Stimulated activated CD8-positive, alpha-beta memory T cell treated with anti-CD3 and anti-CD28 coated beads, Interleukin-15, amount 100 ng/mL, for 4 hours (primary cell): ENCODE data around the gene MAP7D1.
A peak's percentile ranks its signal among the peaks of the same experiment; 100 is the strongest.

Experiments
- DNase-seq, 2 donors: peaks; one replicate each; pipeline ENCODE4 v3.0.0-alpha.2; 2020; ENCODE audit warnings: low read depth in 2 of 2

The MAP7D1 gene

DNA sequence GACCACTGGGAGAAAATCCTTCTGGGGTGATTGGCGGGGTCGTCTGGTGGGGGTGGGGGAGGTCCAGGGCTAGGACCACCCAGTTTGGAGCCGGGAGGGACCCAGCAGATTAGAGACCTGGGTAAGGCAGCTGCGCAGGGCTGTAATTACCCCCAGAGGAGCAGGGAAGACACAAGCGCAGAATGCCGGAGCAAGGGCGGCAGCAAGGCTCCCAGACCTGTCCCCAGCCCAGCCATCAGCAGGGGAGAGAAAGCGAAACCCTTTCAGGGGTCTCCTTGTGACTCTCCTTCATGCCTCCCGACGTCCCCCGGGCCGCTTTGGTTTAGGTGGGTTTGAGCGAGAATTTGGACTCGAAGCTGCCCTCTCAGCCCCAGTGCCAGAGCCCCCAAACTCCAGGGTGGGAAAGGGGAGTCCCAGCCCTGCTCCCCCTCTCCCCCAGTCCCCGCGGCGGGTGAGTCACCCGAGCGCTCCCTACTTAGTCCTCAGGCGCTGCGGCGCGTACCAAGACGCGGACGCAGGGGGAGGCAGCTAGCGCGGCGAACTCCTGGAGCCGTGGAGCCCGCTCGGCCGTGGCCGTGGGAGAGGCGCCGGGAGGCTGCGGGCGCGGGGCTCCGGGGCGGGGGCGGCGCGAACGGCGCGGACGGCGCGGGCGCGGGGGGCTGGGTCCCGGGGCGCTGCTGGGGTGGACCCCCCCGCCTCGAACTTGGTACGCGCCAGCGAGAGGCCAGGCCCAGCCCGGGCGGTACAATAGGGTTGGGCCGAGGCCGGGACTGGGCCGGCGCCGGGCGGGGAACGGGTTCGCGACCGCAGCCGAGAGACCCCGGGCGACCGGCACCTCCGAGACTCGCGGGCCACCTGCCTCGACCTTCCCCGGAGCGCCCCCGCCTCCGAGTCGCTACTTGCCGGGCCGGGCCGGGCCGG, at the start of gene MAP7D1:
Gene MAP7D1 (plus strand): TSS at position 753 of the 921 bp plus-strand sequence. CDS start 258 bp downstream, outside the sequence.
- DNase-seq = peak; percentile 69 to 74

DNA sequence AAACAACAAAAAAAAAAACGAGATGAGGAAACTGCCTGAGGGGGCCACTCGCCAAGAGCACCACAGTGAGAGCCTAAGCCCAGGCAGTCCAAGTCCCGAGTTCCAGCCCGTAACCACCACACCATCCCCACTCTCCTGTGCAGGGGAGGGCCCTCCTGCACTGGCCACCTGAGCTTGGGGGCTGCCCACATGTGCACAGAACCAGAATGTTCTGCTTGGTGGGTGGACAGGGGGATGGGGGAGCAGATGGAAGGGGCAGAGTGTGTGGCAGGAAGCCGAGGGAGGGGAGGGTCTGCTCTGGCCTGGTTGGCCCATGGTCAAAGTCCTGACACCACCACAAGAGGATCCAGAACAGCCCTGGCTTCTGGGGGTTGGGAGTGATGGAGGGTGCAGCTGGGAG, 49.7 kb upstream of the MAP7D1 start:
- no peak for DNase-seq

DNA sequence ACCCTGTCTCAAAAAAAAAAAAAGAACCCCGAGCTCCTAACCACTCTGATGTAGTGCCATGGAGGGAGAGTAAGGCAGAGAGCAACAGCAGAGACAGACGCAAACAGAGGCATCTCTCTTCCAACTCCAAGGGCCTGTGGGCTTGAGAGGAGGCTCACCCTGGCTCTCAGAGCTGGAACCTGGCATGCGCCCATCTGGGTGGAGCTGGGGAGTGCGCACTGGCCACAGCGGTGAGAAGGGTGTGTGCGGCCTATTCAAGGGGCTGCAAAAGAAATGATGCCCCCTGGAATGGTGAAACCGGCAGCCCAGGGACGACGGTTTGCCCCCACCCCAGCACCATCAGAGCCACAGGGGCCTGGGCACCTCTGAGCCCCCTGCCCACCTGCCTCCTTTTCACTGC, 48.6 kb upstream of the MAP7D1 start:
- no peak for DNase-seq

DNA sequence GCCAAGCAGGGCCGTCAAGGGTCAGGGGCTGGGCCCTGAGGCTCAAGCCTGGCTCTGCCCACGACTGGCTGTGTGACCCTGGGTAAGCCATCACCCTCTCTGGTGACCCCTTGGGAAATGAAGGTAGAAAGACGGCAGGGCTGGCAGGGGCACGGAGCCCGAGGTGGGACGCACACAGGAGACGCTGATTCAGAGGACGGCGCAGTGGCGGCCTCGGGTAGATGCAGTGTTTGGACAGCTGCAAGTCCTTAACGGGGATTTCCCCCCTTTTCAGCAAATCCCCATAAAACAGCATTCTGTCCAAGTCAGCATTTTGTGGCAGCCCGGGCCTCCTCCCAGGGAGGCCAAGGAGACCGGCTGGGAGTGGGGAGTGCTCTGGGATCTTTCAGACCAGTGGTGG, 47.6 kb upstream of the MAP7D1 start:
- DNase-seq = no peak

DNA sequence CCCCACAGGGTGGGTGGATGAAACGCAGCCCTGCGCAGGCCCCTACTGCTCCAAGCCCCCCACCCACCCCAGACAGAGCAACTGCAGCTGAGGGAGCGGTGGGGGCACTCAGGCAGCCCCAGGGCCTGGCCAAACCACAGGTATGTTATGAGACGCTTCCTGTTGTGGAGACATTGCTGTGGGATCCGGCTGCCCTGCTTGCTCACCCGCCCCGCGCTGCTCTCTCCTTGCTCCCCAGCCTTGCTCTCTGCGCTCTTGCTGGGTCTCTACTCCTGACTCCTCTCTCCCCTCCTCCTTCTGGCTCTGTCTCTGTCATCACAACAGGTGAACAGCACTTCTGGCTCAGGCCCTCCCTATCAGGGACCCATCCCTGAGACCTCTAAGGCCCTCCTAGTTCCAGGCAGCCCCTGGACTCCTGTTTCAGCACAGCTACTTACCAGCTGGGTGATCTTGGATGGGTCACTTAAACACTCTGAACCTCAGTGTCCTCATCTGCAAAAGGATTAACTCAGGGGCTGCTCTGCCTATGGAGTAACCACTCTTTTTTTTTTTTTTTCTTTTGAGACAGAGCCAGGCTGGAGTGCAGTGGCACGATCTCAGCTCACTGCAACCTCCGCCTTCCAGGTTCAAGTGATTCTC, 46.8 kb upstream of the MAP7D1 start:
- DNase-seq = no peak

DNA sequence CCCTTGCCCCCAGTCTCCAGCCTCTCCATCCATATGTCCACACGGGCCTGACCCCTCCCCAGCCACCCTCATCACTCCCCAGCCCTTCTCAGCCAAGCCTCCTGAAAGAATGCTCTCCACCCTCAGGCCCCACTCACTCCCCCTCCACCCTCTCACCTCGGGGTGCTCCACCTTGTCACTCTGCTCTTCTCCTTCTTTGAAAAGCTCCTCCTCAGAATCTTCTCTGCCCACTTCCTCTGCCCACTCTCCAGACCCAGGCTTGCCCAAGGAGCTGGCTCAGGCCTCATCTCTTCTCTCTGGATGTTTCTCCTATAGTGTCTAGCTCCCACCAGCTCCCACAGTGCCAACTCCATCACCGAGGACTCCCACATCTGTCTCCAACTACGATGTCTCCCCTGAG, 44.8 kb upstream of the MAP7D1 start:
- DNase-seq = no peak

DNA sequence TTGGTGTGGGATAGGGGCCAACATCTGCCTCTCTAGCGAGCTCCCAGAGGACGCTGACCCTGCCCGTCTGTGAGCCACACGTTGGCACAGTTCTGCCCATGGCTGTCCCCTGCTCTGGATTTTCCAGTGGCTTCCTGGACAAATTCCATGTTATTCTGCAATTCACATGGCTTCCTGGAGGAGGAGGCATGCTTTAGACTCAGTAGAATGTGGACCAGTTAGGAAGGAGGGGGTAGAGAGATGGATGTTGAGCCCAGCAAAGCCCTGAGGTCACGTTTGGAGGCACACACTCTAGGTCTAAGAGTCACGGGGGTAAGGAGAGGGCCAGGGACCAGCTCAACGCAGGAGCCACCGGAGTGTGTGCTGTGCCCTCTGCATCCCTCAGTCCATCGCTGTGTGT, 43.1 kb upstream of the MAP7D1 start:
- no peak for DNase-seq

DNA sequence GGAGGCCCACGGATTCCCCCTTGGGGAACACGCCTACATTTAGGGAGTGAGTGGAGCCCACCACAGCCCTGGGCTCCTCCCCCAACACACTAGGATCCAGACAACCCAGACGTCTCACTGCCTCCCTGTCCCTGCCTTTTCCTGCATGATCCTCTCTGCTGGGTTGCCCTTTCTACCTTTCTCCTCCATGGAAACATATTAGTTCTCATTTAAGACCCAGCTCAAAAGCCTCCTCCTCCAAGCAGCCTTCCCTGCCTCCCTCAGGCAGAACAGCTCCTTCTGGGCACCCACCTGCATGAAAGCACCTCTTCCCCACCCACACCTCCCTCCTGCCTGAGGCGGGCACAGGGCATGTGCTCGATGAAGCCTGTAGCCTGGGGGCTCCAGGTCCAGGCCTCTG, 41.6 kb upstream of the MAP7D1 start:
- no peak for DNase-seq

DNA sequence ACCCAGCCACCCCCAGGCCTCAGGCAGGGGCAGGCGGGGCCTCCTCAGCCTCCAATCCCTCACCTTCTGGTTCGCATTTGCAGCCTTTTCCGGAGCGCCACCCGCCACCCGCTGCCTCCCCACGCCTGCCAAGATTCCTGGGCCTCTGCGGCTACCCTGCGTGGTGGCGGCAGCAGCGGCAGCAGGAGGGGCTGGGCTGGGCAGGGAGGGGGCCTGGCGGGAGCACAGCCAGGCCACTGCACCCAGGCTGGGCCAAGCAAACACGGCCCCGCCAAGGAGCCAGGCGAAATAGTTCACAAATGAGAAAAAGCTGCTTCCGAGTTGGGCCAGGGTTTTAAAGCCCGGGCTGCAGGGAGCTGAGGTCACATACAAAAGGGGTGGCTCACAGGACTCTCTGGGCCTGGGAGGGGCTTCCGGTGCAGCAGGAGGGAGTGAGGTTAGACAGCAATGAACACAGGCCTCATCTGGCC, 40.7 kb upstream of the MAP7D1 start:
- no peak for DNase-seq

DNA sequence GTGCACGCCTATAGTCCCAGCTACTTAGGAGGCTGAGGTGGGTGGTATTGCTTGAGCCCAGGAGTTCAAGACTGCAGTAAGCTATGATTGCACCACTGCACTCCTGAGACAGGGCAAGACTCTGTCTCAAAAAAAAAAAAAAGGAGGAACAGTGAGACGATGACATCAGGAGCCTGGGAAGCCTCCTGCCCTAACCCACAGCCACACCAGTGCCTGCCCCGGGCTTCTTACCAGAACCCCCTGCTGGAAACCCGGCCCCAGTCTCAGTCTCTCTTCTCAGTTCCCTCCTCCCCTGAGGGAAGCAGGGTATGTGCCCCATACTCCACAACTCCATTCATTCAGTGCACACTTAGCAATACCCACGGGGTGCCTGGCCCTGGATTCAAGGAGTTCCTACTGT, 40.0 kb upstream of the MAP7D1 start:
- no peak for DNase-seq

DNA sequence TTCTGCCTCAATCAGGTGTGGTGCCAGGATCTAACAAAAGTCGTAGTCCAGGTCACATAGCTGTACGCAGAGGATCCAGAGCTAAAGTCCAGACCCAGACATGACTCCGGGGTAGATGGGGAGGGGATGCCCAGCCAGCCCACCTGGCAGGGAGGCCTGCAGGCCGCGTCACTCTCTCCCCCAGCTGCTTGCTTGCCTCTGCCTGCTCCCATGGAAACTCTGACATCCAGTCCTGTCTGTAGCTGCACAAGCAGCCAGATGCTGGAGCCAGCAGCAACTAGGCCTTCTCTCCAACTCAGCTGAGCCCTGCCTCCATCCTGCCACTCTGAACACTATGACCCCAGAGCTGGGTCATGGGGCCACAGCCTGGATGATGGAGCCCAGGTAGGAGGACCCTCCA, 39.1 kb upstream of the MAP7D1 start:
- no peak for DNase-seq

DNA sequence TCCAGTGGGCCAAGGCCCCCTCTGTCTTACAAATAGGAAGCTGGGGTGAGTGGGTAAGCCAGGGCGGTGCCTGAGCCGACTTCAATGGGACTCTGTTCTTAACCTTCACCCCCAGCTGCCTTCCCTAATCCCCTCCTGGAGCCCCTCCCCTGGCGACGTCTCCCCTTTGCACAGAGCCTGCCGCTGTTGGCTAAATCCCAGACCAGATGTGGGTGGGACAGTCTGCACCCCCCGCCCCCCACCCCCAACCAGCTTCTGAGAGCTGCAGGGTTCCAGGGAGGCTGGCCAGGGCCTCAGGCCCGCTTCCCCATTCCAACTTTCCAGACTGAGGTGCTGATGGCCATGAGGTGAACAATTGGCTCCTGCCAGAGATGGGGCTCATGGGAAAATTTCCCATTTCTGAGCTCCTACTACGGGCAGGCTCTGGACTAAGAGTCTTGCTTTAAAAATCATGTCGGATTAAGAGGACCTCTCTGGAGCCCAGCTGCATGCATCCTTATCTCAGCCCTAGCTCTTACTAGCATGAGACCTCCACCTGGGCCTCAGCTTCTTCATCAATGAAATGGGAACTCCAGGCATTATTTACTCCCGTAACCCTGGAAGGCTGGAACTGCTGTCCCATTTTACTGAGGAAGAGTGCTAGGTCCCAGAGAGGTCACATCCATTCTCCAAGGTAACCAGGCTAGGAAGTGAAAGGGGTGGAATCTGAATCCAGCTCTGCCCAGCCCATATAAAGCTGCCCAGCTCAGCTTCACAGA, 37.3 kb upstream of the MAP7D1 start:
- DNase-seq = no peak

DNA sequence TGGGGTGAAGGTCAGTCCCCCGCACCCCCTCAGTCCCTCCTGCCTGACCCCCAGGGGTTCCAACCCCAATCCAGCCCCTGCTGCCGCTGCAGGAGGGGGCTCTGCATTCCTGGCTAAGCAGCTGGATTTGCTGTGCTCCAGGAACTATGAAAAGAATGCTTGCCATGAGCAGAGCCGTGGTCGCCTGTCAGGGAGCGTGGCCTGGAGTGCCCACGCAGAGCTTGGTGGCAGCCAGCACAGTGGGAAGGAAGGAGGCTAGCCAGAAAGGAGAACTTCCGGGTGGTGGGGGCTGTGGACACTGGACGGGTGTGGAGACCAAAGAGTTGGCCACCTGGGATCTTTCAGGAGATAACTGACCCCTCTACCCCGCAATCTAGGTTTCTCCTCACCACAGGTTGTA, 36.5 kb upstream of the MAP7D1 start:
- DNase-seq = no peak

DNA sequence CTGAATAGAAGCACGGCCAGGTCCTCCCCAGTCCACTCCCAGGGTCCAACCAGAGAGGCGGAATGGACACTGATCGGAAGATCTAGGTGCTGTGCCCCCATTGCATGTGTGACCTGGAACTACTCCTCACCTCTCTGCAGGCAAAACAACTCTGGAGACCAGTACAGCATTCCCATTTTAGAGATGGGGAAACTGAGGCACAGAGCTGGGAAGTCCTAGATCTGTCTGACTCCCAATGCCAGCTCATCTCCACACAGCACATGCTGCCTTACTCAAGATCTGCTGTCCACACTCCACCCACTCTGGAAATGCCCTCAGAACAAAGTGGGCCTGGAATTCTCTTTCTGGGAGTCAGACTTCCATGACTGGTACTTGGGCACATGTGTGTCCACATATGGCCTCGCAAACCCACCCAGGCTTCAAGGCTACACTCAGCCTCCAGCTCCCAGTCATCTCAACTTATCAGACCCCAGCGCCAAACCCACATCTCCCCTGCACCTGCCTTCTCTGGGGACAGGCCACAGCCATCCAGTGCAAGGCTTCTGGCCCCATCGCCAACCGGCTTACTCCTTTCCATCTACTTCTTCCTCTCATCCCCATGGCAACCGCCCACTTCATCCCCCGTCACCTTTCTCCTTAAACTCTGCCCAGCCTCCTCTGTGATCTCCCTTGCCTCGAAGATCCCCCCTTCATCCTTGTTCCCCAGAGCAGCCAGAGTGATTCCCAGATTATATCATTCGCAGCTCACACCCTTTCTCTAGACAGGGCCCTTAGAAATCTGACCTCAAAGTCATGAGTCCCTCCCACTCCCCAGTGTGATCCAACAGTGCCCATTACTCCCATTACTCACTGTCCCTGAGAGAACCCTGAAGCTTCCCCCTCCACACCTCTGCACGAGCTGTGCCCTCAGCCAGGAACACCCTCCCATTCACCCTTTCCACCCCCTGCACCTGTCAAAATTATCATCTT, 33.6 kb upstream of the MAP7D1 start:
- DNase-seq = no peak

DNA sequence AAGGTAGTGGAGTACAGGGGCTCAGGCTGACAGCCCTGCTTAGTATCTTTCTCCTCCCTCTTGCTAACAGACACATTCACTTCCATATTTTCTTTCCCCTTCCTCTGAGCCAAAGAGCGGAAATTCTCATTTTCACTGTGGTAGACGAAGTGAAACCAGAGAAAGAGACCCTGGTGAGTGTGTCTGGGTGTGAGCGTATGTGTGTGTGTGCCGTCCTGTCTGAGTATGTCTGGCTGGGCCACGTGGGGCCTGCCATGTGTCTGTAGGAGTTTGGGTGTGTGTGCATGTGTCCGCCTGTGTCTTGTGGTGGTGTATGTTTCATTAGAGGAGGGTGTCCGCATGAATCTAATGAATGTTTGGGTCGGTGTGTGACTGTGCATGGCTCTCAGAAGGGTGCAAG, 32.6 kb upstream of the MAP7D1 start:
- no peak for DNase-seq

DNA sequence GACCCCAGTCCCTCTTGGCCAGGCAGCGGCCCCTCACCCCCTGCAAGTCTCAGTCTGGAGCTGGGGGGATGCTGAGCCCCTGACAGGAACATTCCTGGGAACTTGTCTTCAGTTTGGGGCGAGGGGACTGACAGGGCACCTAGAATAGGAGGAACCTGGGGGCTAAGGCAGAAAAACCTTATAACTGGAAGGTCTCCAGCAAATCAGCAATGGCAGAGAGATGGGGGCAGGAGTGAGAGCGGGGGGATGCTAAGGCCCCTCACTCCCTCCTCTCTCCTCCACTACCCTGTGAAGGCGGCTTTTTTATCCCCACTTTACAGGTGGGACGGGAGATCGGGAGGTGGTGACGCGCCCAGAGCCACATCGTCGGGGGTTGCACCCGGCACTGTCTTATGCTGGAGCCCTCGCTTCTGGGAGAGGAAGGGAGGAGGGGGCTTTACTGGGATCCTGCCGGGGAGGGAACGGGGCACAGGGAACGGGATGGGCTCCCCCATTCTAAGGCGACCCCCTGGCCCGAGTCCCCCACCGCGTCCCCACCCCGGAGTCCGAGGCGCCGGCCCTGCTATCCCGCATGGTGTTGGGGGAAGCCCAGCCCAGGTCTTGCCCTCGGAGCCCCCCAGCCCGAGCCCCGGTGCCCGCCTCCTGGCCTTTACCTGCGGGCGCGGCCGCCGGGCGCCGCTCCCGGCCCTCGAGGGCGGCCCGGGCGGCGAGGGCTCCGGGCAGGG, 31.4 kb upstream of the MAP7D1 start:
- no peak for DNase-seq

DNA sequence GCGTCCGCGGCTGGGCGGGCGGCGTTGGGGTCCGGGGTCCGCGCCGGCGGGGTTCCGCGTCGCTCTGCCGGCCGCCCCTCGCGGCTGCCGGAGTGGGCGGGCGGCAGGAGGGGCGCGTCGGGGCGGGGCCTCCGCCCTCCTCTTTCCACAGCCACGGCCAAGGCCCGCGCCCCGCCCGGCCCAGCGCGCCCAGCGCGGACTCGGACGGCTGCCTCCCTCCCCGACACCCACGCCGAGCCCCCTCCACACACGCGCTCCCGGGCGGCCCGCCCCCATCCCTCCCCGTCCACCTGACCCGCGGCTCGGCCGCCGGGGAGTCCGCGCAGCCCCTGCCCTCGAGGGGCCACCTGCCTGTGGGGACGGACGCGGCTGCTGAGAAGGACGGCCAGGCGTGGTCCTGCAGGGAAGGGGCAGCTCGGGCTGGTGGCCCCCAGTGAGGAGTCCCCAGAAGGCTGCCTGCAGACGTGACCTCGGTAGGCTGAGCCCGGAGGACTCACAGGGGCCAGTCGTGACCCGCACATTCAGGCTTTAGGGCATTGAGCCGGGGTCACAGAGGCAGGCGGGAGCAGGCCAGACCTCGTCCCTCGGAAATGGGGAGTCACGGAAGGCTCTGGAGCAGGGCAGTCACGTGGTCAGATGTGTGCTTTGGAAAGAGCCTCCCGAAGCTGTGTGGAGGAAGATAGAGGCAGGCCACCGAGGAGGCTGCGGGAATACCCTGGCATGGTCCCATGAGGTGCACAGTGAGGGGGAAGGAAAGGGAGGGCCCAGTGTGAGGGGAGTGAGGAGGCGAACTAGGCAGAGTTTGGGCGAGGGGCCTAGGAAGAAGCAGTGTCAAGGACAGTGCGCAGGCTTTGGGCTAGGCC, 30.6 kb upstream of the MAP7D1 start, which contains the start of gene COL8A2:
Gene COL8A2 (minus strand): TSS at position 94 of the 863 bp plus-strand sequence. CDS start 24,980 bp downstream, outside the sequence.
- no peak for DNase-seq

DNA sequence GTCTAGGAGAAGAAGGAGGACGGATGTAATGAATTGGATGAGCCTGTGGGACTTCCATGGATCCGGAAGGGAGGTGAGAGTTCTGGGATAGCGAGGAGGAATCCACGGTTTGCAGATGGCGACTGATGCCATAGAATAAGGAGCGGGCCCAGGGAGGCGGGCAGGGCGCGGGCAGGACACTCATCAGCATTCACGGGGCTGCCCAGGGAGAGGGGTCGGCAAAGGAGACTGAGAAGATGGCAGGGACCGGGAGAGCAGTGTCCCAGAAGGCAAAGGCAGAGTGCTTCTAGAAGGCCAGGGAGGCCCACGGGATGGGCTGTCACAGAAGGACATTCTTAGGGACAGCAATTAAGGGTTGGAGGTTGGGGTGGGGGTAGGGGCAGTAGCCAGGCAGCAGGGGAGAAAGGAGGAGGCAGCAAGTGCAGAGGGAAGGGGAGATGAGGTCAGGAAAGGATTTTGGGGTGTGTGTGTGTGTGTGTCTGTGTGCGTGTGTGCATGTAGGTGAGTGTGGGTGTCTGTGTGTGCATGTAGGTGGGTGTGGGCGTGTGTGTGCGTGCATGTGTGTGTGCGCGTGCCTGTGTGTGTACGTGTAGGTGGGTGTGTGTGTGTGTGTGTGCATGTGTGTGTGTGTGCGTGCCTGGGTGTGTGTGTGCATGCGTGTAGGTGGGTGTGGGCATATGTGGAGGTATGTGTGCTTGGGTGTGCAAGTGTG, 29.8 kb upstream of the MAP7D1 start:
- DNase-seq = no peak
